ENCODE data around the gene AFF3.

The AFF3 gene

DNA sequence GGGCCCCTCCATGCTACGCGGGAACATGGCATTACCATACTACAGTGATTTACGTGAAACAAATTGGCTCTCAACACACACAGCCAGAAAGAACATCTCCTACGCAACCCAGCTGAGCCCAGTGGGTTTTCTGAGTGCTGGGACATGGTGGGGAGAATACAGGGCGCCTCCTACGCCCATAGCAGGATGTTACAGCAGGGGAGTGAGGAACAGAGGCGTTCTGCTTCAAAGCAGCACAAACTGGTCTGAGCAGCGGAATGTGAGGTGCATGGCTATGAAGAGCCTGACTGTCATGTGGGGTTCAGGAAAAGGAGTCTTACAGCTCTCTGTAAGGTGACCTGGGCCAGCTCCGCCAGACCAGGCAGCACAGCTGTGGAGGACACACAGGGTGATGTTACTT lies 543.9 kb downstream of the AFF3 start:
- no peak for DNase-seq (ENCODE audit: low spot score)

DNA sequence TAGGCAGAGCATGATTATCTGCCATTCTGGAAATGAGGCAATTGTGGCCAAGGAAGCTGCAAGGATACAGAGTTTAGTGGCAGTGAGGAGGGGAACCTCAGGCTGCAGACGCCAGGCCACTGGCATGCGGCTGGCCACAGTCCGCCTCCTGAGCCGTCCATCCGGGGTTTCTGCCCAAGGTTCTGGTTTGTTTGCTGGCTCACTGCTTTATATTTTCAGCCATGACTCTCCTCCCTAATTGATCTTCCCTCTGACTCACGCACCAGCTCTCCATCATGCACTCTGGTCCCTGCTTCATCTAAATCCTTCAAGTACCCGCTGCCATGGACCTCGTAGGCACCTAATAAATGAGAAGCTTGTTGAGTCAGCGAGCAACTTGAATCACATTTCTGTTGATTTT lies 544.8 kb downstream of the AFF3 start:
- no peak for DNase-seq (ENCODE audit: low spot score)

DNA sequence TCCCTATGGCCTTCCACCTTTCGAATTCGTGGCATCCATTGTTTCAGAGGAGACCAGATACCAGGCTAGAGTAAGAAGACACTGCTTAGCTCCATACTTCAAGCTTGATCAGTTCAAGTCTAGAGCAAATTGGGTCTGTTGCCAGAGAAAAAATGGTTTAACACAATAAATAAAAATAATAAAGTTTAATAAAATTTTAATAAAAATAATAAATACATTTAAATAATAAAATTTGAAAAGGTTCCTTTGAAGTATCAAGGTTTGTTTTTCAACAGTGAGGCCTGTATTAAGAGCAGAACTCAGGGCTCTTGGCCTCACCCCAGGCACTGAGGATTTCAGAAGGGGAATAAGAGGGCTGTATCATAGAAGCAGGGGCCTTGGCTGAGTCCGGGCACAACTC lies 547.0 kb downstream of the AFF3 start:
- DNase-seq (ENCODE audit: low spot score): no peak

DNA sequence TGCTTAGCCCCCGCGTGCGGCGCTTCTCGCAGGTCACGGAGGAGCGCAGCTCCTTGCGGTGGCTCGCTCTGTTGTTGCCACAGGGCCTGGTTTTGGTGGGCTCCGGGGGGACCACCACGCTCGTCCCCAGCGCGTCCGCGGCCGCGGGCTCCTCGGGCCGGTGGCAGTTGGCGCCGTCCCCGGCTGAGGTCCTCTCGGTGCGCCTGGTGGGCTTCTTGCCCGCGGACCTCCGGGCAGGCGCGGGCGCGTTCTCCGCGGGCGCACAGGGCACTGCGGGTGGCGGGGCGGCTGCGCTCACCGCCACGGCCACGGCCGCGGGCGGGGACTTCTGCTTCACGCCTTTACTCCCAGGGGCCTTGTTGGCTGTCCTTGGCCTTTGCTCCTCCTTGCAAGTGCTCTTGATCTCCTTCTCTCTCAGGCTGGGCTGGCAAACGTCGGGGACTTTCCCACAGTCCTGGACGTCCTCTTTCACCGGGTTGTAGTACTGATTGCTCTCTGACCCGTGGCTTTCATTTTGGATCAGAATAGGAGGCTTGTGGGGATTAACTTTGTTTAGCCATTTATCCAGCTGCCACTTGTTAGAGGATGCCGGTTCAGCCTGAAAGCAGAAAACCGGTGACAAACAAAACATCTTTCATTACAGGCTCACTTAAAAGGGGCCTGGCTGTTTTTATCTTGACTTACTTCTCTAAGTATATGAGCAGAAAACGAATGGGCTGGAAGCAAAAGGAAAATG lies 548.5 kb downstream of the AFF3 start:
- DNase-seq (ENCODE audit: low spot score): no peak

DNA sequence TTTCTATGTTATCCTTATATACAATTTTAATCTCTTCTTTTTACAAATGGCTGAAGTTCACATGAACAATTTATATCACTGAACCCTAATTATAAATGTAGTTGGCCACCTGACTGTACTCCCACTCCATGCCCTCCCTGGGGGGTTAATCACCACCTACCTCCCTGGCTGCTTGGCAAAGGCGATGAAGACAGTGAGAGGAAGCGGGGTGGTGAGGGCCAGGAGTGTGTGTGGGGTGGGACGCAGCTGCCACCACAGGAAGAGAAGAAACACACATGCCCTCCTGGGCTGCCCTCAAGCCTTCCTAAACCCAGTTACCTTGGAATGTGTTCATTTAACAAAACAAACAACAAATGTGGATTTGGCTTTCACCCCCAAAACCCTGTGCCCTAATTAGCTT lies 565.6 kb downstream of the AFF3 start:
- no peak for DNase-seq (ENCODE audit: low spot score)

DNA sequence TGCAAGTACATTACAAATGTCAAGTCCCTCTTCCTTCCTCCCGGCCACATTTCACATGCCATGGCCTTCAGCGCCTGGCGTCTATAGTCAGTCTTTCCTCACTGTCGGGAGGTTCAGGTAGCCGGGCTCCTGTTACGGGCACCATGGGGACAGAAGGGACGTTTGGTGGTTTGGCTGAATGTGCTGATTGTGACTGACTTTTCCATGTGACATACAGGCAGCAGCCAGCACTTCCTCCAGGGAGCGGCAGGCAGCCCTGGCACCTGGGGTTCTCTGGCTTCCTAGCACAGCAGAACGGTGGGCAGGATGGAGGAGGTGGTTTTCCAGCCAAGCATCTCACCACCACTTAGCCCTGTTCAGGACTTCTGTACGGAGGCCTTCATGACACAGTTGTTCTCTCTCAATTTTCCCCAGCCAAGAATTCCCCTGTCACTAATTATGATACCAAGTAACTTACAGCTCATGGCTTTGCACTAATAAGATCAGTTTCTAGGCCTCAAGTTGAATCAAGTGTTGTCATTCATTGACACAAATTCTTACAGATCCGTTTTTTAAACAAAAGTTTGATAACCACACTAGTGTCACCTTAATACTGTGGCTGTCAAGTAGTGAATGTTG lies 568.6 kb downstream of the AFF3 start:
- no peak for DNase-seq (ENCODE audit: low spot score)

DNA sequence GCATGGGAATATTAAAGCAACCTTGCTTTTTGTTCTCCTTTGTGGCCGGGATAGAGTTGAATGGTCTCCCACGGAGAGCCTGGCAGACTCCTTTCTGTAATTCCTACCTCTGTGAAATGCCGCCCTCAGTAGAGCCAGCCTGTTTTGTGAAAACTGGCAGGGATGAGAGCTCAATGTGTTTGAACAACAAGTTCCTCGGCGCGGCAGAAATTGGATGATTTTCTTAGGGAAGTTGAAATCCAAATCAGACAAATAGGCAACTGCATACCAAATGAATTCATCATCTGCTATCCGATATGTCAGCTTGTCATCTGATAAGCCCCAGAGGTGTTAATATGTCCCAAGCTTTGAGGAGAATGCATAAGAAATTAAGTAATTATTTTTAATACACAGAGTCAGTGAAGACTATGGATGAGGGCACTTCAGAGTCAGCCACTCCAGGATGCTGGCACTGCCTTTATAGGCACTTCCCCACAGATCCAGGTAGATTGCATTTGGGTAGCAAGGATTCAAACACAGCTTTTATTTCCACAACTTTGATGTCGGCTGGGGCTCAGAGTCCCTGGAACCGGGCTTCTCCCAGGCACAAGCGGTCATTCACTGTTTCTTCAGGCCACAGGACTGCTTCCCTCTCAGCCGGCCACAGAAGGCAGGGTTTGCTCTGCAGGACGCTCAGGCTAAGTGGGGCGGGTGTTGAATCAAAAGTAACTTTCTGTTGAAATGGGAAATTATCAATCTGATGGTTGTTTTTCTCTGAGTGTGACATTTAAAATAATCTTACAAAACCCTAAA lies 569.8 kb downstream of the AFF3 start:
- DNase-seq (ENCODE audit: low spot score): no peak

DNA sequence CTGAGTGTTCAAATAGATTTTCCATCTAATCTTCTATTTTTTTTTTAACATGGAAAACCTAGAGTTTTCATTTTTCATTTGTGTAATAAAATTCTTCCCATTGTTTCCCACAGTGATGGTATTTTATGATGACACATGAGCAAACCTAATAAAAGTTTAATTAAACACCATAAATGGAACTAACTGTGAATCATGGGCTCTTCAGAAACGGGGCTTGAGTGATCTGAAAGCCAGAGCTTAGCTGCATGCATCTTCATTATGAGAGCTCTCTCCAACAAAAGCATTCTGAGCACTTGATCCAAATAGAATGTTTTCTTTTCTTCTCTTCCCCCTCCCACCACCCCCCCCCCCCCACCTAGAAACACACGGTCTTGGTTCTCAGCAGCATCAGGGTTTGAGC lies 570.4 kb downstream of the AFF3 start:
- no peak for DNase-seq (ENCODE audit: low spot score)

DNA sequence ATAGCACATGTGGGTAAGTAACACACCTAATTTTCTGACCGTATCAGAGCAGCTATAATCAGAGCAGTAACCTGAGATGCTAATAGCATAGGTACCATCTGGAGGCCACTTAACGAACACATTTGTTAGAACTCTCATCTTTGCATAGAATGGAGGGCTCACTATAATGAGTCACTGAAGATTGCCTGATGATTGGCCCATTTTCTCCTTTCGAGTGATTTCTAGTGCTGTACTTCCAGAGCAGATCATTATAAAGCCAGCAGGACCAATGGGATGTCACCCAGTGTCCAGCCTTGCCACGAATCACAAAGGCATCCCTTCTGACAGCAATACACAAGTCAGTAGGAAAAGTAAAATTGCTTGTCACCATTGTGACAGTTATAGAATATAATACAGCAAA lies 570.9 kb downstream of the AFF3 start:
- DNase-seq (ENCODE audit: low spot score): no peak

DNA sequence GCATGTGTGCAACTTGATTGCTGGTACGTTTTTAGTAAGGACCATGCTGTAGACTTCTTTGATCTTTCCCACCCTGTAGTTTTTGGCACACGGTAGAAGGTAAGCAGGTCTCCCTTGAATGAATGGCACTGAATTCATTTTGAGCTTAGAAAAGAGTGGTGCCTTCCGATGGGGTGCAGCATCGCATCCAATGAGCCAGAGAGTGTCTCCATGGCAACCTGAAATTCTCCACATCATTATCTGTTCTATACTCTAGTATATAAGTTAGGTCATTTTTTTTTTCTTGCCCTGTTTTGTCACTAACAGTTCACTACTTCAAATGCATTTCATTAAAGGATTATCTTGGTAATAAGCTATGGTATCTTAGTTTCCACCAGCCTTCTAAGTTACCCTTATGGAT lies 571.4 kb downstream of the AFF3 start:
- no peak for DNase-seq (ENCODE audit: low spot score)

DNA sequence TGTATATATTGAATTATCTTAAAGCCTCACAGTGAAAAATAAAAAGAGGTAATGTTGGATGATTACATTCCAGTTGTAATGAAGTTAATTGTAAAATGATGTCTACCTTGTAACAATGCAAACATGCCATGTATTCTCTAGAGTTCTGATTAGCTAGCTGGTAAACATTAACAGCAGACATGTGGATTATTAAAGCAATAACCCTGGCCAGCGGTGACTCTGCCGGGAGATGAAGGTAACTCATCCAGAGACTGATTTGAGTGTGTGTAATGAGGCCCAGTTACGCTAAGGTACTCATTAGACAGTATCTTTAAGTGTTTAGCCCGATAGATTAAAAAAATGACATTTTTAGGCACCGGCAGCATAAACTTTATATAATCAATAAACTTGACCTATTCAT lies 573.0 kb downstream of the AFF3 start:
- DNase-seq (ENCODE audit: low spot score): no peak

DNA sequence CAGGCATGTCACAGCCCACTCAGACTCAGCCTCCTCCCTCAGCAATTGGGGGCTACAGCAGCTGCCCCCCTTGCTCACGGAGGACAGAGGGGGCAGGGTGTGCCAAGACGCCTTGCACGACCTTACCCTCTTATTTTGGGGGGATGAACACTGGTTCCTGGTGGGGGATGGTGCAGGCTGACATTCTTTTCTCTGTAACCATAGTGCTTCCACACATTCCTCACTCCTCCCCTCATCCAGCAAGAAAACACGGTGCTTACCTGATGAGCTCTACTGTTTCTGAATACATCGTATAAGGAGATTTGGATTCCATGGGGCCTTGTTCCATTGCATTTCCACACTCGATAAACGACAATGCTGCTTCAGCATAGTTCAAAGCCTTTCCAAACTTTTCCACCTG lies 577.2 kb downstream of the AFF3 start:
- DNase-seq (ENCODE audit: low spot score): no peak

DNA sequence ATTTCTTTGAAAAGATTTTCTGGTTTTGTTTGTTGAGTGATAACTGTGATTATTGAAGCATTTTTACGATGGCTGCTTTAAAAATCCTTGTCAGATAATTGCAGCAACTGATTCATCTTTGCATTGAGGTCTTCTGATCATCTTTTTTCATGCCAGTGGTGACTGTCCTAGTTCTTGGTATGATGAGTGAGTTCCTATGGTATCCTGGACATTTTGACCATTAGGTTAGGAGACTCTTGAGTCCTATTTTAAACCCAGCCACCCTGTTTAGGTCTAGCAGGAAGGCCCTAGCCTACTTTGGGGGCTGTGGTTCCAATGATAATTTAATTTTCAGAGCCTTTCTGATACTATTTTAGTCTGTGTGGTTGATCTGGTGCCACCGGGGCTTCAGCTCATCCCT lies 579.9 kb downstream of the AFF3 start:
- DNase-seq (ENCODE audit: low spot score): no peak

DNA sequence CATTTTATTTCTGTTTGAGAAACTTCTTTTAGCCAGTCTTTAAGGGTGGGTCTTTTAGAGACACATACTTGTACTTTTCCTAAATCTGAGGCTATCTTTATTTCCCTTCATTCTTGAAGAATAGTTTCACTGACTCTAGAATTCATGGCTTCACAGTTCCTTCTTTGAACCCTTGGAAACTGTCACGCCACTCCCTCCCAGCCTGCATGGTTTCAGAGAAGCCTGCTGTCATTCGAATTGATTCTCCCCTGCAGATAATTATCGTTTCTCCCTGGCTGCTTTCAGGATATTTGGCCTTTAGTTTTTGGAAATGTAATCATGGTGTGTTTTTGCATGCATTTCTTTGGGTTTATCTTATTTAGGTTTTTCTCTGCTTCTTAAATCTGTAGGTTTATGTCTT lies 580.6 kb downstream of the AFF3 start:
- DNase-seq (ENCODE audit: low spot score): no peak

DNA sequence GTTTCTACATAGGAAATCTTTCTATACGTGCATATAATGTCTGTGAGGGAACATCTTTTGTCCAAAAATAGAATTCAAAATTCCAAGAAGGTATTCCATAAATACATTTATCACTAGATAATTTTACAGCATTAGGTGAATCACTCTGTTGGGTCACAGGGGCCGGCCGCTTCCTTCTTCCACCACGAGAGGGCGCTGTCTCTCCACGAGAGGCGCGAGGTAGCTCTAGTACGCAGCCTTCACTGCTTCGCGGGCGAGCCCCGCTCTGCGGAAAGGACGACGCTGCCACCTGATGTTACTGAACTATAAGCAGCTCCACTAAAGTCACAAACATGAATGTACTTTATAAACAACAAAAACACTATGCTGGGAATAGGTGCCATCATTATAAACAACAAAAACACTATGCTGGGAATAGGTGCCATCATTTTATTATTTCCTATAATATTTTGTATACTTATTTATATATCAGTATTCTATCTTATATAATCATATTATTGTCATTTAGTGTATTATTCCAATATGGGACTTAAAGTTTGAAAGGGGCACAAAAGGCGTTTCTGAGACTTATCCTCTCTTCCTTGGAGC lies 583.2 kb downstream of the AFF3 start:
- DNase-seq (ENCODE audit: low spot score): peak; percentile 75

DNA sequence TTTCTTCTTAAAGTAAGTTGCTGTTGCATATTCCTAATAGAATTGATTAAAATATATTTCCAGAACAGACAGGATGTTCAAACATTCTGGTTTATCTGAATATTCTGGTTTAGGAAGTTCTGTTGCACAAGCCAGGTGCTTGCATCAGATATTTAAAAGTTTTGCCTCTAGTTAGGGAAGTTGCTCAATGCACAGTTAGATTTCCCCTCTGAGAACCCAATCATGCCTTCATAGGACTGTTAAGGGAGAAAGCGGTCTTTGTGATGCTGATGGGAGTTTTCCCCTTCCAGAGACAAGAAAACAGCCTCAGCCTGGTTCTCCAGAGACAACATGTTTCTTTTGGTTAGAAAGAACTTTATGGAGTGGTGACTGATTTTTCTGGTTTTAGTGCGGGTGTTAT lies 587.0 kb downstream of the AFF3 start:
- DNase-seq (ENCODE audit: low spot score): no peak

DNA sequence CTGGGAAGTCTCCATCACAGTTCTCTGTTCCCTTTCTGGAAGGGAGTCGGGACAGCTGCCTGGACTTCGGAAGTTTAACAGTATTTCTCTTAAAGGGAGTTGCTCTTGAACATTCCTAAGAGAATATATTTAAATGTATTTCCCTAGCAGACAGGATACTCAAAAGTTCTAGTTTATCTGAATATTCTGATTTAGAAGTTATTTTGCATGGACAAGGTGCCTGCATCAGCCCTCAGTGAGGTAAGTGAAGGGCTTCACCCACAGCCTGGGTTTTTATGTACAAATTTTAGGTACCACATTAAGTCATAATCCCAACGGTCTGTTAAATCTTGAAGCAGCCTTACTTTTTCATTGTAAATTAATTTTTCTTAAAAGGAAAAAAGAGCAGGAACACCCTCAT lies 587.5 kb downstream of the AFF3 start:
- DNase-seq (ENCODE audit: low spot score): no peak

DNA sequence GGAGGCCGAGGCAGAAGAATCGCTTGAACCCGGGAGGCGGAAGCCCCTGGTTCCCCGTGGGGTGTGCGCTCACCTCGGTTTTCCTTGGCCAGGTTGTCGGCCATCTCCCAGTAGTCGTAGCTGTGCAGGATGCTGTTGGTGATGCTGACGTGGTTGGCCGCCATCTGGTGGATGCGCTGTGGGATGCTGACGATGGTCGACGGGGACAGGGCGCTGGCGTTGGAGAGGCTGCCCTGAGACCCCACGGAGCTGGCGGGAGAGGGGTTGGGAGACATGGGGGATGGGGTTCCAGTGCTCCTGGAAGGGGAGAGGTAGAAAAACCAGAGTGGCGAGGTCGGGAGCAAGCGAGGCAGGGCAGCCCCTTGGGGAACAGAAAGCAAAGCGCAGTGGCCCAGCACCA lies 588.2 kb downstream of the AFF3 start:
- DNase-seq (ENCODE audit: low spot score): no peak

DNA sequence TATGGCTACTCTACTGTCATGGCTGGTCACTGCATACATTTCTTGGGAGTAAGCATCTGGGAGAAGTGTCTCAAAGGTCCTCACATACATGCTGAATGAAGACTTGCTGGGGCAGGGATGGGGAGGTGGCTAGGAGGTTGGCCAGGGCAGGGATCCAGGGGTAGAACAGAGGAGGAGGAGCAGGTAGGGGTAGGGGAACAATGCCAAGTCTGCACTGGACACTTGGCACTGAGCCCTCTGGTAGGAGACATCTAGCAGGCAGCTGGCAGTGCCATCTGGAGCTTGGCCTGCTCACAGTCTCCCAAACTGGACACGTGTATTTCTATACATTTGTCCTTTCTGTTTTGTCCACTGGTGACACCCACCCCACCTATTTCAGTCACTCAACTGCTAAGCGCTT lies 589.9 kb downstream of the AFF3 start:
- DNase-seq (ENCODE audit: low spot score): no peak

DNA sequence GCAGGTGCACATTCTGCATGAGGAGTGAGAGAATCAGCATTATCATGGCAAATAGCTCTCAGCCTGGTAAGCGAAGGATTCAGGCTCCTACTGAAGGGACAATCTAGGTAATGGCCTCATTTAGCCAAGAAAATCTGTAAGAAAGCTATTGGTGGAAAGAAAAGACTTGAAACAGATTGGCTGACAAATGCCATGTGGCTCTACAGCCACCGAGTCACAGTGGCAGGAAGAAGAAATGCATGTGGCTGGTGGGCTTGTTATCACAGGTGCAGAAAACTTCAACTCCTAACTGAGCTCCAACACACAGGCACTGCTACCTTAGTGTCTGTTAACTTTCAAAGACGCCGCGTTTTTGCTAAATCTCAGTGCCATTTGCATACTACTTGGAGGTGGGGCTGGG lies 592.0 kb downstream of the AFF3 start:
- no peak for DNase-seq (ENCODE audit: low spot score)

DNA sequence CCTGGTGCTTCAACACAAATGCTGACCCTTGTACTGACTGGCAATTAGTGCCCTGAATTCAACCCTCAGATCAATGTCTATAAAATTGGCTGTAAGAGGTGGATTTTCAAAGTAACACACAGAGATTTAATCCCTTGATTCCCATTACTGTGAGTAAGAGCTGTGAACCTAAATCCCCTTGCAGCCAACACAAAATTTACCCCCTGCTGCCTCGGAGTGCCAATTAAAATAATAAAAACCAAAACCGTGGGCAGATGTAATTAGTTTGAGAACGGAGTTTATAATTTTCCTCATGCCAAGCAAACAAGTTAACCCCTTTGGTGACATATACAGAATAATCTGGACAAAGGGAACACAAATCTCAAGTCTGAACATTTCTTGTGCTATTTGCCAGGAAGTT lies 596.8 kb downstream of the AFF3 start:
- DNase-seq (ENCODE audit: low spot score): no peak

DNA sequence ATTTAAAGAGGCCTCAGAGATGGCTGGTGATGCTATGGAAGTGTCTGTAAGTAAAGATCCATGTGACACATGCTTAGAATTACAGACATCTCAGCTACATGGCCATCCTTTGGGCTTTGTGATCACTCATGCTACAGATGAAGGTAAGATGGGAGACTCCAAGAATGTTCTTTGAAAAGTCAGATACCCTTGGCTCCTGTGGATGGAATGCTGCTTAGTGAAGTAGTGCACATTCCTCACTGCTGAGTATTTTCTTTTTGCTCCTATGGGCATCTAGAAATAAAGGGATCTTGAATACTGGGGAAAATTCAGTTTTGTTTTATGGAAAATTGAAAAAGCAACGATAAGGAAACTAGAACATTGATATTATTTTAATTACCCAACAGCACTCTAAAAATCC lies 597.3 kb downstream of the AFF3 start:
- DNase-seq (ENCODE audit: low spot score): no peak

DNA sequence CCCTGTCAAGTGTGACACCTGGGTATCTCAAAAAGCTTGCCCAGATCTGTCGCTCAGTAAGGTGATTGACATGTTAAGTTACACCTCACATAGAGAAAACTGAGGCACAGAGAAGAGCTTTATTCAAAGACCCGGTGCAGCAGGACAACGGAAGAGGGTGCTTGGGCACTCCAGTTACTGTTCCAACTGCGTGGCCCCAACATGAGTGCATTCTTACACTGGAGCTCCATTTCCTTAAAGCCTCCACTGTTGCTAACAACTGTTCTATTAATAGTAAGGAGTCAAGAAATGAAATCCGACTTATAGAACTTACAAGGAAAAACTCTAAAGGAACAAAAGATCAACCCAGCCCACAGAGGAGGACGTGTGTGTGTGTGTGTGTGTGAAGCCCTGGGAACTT lies 597.8 kb downstream of the AFF3 start:
- DNase-seq (ENCODE audit: low spot score): no peak

All from HuH-7 (cell line).